ENCODE measurements around the gene DISP1.

The DISP1 gene

DNA sequence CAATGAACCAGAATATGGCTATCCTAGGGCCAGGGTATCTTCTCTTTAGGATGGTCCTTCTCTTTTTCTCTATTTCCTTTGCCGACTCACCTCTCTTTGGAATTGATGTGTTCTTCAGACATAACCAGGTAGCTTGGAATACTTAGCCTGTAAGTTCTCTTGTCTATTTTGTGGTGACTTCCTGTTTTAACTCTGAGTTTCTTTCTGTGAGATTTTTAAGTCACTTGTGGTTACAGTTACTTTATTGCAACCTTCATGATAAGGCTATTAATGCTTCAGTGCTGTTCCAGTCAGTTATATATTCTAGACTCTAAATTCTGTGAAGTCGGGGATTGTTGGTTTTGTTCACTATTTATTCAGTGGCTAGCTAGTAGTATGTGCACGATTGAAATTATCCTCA lies 46.2 kb downstream of the DISP1 start:
- DNase-seq (ENCODE audit: low read depth) = no peak

Measured in stimulated activated CD8-positive, alpha-beta memory T cell treated with anti-CD3 and anti-CD28 coated beads, Interleukin-15, amount 100 ng/mL, for 1 hour (primary cell).